Activated CD4-positive, alpha-beta T cell treated with anti-CD3 and anti-CD28 coated beads for 4 hours (primary cell): ENCODE measurements around the gene MAP4K1.

Experiments used
- DNase-seq, 2 donors: peaks; one replicate each; pipeline ENCODE4 v3.0.0-alpha.2; 2020

Gene MAP4K1

GRCh38 chr19:38617764-38618589 lies at the start of gene MAP4K1:
Gene MAP4K1, minus strand, starts transcription at chr19:38617953. Its CDS starts 58 bp downstream, at chr19:38617895.
- peak; percentile 56 to 62 for DNase-seq

- peak; percentile 28 to 34 for DNase-seq
These were observed 49.1 kb upstream of the MAP4K1 start for GRCh38 chr19:38666663-38667511.

- DNase-seq: no peak
These were observed 48.4 kb upstream of the MAP4K1 start for GRCh38 chr19:38665950-38666662.

- no peak for DNase-seq
These were observed 47.6 kb upstream of the MAP4K1 start for GRCh38 chr19:38665219-38665931.

GRCh38 chr19:38664503-38665211 lies 46.9 kb upstream of the MAP4K1 start:
- DNase-seq: no peak

- no peak for DNase-seq
These were observed 46.3 kb upstream of the MAP4K1 start for GRCh38 chr19:38663957-38664502.

- no peak for DNase-seq
These were observed 45.5 kb upstream of the MAP4K1 start for GRCh38 chr19:38663156-38663651.

GRCh38 chr19:38662537-38663155 lies 44.9 kb upstream of the MAP4K1 start:
- no peak for DNase-seq

- no peak for DNase-seq
These were observed 44.2 kb upstream of the MAP4K1 start for GRCh38 chr19:38661996-38662395.

GRCh38 chr19:38661136-38661535 lies 43.4 kb upstream of the MAP4K1 start:
- DNase-seq: no peak

GRCh38 chr19:38660724-38661123 lies 43.0 kb upstream of the MAP4K1 start:
- no peak for DNase-seq

GRCh38 chr19:38658462-38659306 lies 40.9 kb upstream of the MAP4K1 start:
- no peak for DNase-seq

- no peak for DNase-seq
These were observed 40.0 kb upstream of the MAP4K1 start for GRCh38 chr19:38657633-38658222.

GRCh38 chr19:38656171-38656981 lies 38.6 kb upstream of the MAP4K1 start:
- peak; percentile 51 to 52 for DNase-seq

- DNase-seq: peak; percentile 23 to 29
These were observed 37.5 kb upstream of the MAP4K1 start for GRCh38 chr19:38655148-38655824.

- DNase-seq: no peak
These were observed 36.9 kb upstream of the MAP4K1 start for GRCh38 chr19:38654628-38655055.

GRCh38 chr19:38653028-38653571 lies 35.3 kb upstream of the MAP4K1 start:
- no peak for DNase-seq
